IMR-90 (cell line): ENCODE measurements around the gene CCDC40.

Experiments
- CHD1 ChIP-seq: IDR thresholded peaks from 2 replicates; pipeline ENCODE4 v1.6.1; 2012; ENCODE audit warnings: low read depth, low read length, improper control_type of control experiment
- CTCF ChIP-seq: conservative IDR thresholded peaks from 2 replicates; pipeline ENCODE4 v1.5.1; 2012; ENCODE audit warnings: mild to moderate bottlenecking, low read depth, low read length, improper control_type of control experiment
- FOS ChIP-seq: fragments of 150-350 bp; IDR thresholded peaks from 2 replicates; pipeline ENCODE4 v1.6.1; 2016; ENCODE audit warnings: low read depth, low read length
- POLR2A ChIP-seq: IDR thresholded peaks from 2 replicates; pipeline ENCODE4 v1.6.1; 2012; ENCODE audit warnings: mild to moderate bottlenecking, low read depth, low read length

- no peak; the same call in 1 of the 2 replicates for TF ChIP-seq POLR2A
- TF ChIP-seq CTCF = no peak
- no peak for TF ChIP-seq CHD1
- peak; percentile 16; the same call in 1 of the 2 replicates for TF ChIP-seq FOS
These were observed 42.8 kb upstream of the CCDC40 start for GRCh38 chr17:79993390-79994227.
